Smooth muscle cell (in vitro differentiated cells): ENCODE data around the gene PLXND1. TPM values are rescaled to one million over a fixed set of nuclear protein-coding genes. Genes with fewer than 3 reads are reported as not detected.
A peak's percentile ranks its signal among the peaks of the same experiment; 100 is the strongest.

Experiments used
- DNase-seq: peaks from one replicate; lab custom pipeline; 2025; ENCODE audit not compliant: unreplicated experiment; lab: John Stamatoyannopoulos, UW
- H2AFZ ChIP-seq: fragments of 200-600 bp; sonication (generic); 2 replicates; pipeline ENCODE4 v1.6.0; 2016; ENCODE audit warnings: antibody characterized with exemption, low read depth, mild to moderate bottlenecking
- H3F3A ChIP-seq: fragments of 200-600 bp; sonication (generic); 2 replicates; pipeline ENCODE4 v1.6.0; 2017; ENCODE audit warnings: antibody characterized with exemption, low read depth
- H3K27ac ChIP-seq: fragments of 200-600 bp; sonication (generic); 2 replicates; pipeline ENCODE4 v1.5.1; 2016; ENCODE audit warnings: low read depth, mild to moderate bottlenecking
- H3K27me3 ChIP-seq: fragments of 200-600 bp; sonication (generic); 2 replicates; pipeline ENCODE4 v1.6.1; 2016; ENCODE audit warnings: low read depth, mild to moderate bottlenecking
- H3K36me3 ChIP-seq: fragments of 200-600 bp; sonication (generic); 2 replicates; pipeline ENCODE4 v1.5.1; 2016; ENCODE audit warnings: low read depth
- H3K4me1 ChIP-seq: fragments of 200-600 bp; sonication (generic); 2 replicates; pipeline ENCODE4 v1.5.1; 2016; ENCODE audit warnings: low read depth
- H3K4me2 ChIP-seq: fragments of 200-600 bp; sonication (generic); 2 replicates; pipeline ENCODE4 v1.6.0; 2016; ENCODE audit warnings: mild to moderate bottlenecking
- H3K4me3 ChIP-seq: fragments of 200-600 bp; sonication (generic); 2 replicates; pipeline ENCODE4 v1.5.1; 2016; ENCODE audit warnings: mild to moderate bottlenecking
- H3K79me2 ChIP-seq: fragments of 200-600 bp; sonication (generic); 2 replicates; pipeline ENCODE4 v1.6.0; 2016; ENCODE audit warnings: low read depth, mild to moderate bottlenecking
- H3K9ac ChIP-seq: fragments of 200-600 bp; sonication (generic); 2 replicates; pipeline ENCODE4 v1.6.0; 2016; ENCODE audit warnings: low read depth
- H3K9me3 ChIP-seq: fragments of 200-600 bp; sonication (generic); replicated peaks from 2 replicates; pipeline ENCODE4 v1.5.1; 2016; ENCODE audit warnings: low read depth
- H4K20me1 ChIP-seq: fragments of 200-600 bp; sonication (generic); 2 replicates; pipeline ENCODE4 v1.6.0; 2016; ENCODE audit warnings: low read depth
- CTCF ChIP-seq: fragments of 200-600 bp; sonication (generic); IDR thresholded peaks from 2 replicates; pipeline ENCODE4 v1.5.1; 2017; ENCODE audit warnings: borderline replicate concordance, mild to moderate bottlenecking, antibody characterized with exemption; ENCODE audit not compliant: insufficient read depth, poor library complexity, severe bottlenecking
- WGBS: methylation state at CpG from one replicate; pipeline ENCODE4 v1.1.7; 2016; ENCODE audit warnings: low lambda C conversion rate; 5-methylcytosine and 5-hydroxymethylcytosine counted together
- polyA plus RNA-seq: library from polyadenylated mRNA; unstranded; fragments of >200 nt; fragmentation: Nextera tagmentation; extraction: Ambion mirVana; gene quantifications from 2 replicates; pipeline ENCODE4 v1.2.1, GENCODE V29; 2016
- total RNA-seq: library from RNA; depleted of rRNA; stranded (reverse); fragments of >200 nt; gene quantifications from 2 replicates; pipeline ENCODE4 v1.2.3, GENCODE V29; 2014

PLXND1 gene
- 71.2 and 94.3 TPM in 2 replicates for total RNA-seq
- polyA plus RNA-seq: 75.8 and 130 TPM in 2 replicates

- H3F3A ChIP-seq: peaks cover 51% of the 10 kb centered on the region
- no peaks in the 10 kb centered on the region for H3K9me3 ChIP-seq
- H3K27me3 ChIP-seq: no peaks in the 10 kb centered on the region
- peak; percentile 88 for DNase-seq
- peaks cover 38% of the 10 kb centered on the region for H4K20me1 ChIP-seq
- peak within 1 kb of the TSS; percentile 96 for H3K4me2 ChIP-seq
- H3K9ac ChIP-seq: peak within 1 kb of the TSS; percentile 75
- no peaks in the 10 kb centered on the region for H3K36me3 ChIP-seq
- H3K27ac ChIP-seq: peak within 1 kb of the TSS; percentile 93
- H3K79me2 ChIP-seq: peaks cover 45% of the 10 kb centered on the region
- H2AFZ ChIP-seq: peak within 1 kb of the TSS; percentile 91
- TF ChIP-seq CTCF: no peak
- 1% methylated on average over 32 of the region's 96 CpGs for WGBS
- peaks cover 24% of the 10 kb centered on the region for H3K4me1 ChIP-seq
- H3K4me3 ChIP-seq: peak within 1 kb of the TSS; percentile 64
Observed at GRCh38 chr3:129606636-129607390, at the start of gene PLXND1. TSS of gene PLXND1 (minus strand) at chr3:129606676. CDS start at chr3:129606639, 37 bp downstream.

- WGBS: 94% methylated on average over 4 of the region's 4 CpGs
- Histone ChIP-seq H2AFZ (no peak overlapping the region), H4K20me1 (no peaks in the 10 kb centered on the region), H3K27ac (peak overlapping the region; percentile 65), H3F3A (peaks cover 11% of the 10 kb centered on the region), H3K4me2 (no peak overlapping the region), H3K9me3 (no peaks in the 10 kb centered on the region), H3K4me1 (peaks cover 28% of the 10 kb centered on the region), H3K27me3 (no peaks in the 10 kb centered on the region), H3K4me3 (no peak overlapping the region), H3K79me2 (peaks cover 15% of the 10 kb centered on the region), H3K9ac (no peak overlapping the region), H3K36me3 (no peaks in the 10 kb centered on the region)
- no peak for DNase-seq
- no peak for TF ChIP-seq CTCF
Observed at GRCh38 chr3:129655291-129655700, 48.8 kb upstream of the PLXND1 start.

- H3K9me3 ChIP-seq: no peaks in the 10 kb centered on the region
- no peak overlapping the region for H2AFZ ChIP-seq
- no peak overlapping the region for H3K4me3 ChIP-seq
- H3K27me3 ChIP-seq: no peaks in the 10 kb centered on the region
- no peaks in the 10 kb centered on the region for H4K20me1 ChIP-seq
- peaks cover 34% of the 10 kb centered on the region for H3K4me1 ChIP-seq
- TF ChIP-seq CTCF: no peak
- peak overlapping the region; percentile 65 for H3K27ac ChIP-seq
- 44% methylated on average over 1 of the region's 1 CpG for WGBS
- H3F3A ChIP-seq: peaks cover 11% of the 10 kb centered on the region
- DNase-seq: no peak
- peak overlapping the region; percentile 33 for H3K4me2 ChIP-seq
- no peaks in the 10 kb centered on the region for H3K36me3 ChIP-seq
- H3K9ac ChIP-seq: no peak overlapping the region
- peaks cover 13% of the 10 kb centered on the region for H3K79me2 ChIP-seq
Observed at GRCh38 chr3:129654131-129654530, 47.7 kb upstream of the PLXND1 start.
